GM12891 (cell line): ENCODE measurements around the gene TNS1.

Source experiments
- PAX5 ChIP-seq: IDR thresholded peaks from 2 replicates; pipeline ENCODE4 v1.6.1; 2011; ENCODE audit warnings: low read length, moderate library complexity, mild to moderate bottlenecking; ENCODE audit not compliant: insufficient read depth, severe bottlenecking
- POLR2A ChIP-seq: IDR thresholded peaks from 2 replicates; pipeline ENCODE4 v1.6.1; 2011; ENCODE audit warnings: low read depth, low read length, control low read depth
- POLR2AphosphoS5 ChIP-seq: IDR thresholded peaks from 2 replicates; pipeline ENCODE4 v1.6.1; 2011; ENCODE audit warnings: low read depth, low read length, control low read depth
- POU2F2 ChIP-seq: IDR thresholded peaks from 2 replicates; pipeline ENCODE4 v1.6.1; 2011; ENCODE audit warnings: low read depth, mild to moderate bottlenecking, control low read depth, low read length, moderate library complexity
- TAF1 ChIP-seq: IDR thresholded peaks from 2 replicates; pipeline ENCODE4 v1.6.1; 2011; ENCODE audit warnings: low read depth, low read length, control low read depth

GRCh38 chr2:217931846-217932560 is 70.8 kb downstream of the TNS1 start:
- TF ChIP-seq POLR2A = no peak
- no peak for TF ChIP-seq TAF1
- no peak for TF ChIP-seq POU2F2
- TF ChIP-seq POLR2AphosphoS5 = no peak
- no peak for TF ChIP-seq PAX5
